Measurements from ENCODE around the gene CLSTN3. TPM values are rescaled to one million over a fixed set of nuclear protein-coding genes. Genes with fewer than 3 reads are reported as not detected.

The CLSTN3 gene
- total and polyA plus RNA-seq, 12 donors = 3.7 to 16.8 (median 6.0) TPM

- H3K27ac ChIP-seq = no peak overlapping the region
- no peak overlapping the region for H3K4me3 ChIP-seq
- H3K9me3 ChIP-seq = no peaks in the 10 kb centered on the region
- intact Hi-C loops (cut with DNase I) = loop anchor here in 2 of 10 donors (10.0 kb wide), 2 partner anchors 163 to 173 kb away; partner anchors contain the start of genes C12orf57 (in 1 of the 2), PTPN6 (in 1 of the 2) and RNU7-1 (in 1 of the 2)
- 86% methylated on average over 3 of the region's 3 CpGs for WGBS, 2 donors
- ATAC-seq (no peak), DNase-seq (no peak)
- peaks cover 0 to 40% (median 0%) of the 10 kb centered on the region in 9 donors for H3K36me3 ChIP-seq
- no peaks in the 10 kb centered on the region for H3K27me3 ChIP-seq
- TF ChIP-seq CTCF (IDR thresholded peaks at IDR 0.05) = no peak
- peaks cover 0 to 16% (median 9%) of the 10 kb centered on the region in 9 donors for H3K4me1 ChIP-seq
Measured at GRCh38 chr12:7117670-7118069, 12.5 kb upstream of the CLSTN3 start.

- no peaks in the 10 kb centered on the region for H3K9me3 ChIP-seq
- intact Hi-C loops (cut with DNase I) = loop anchor here in 2 of 10 donors (10.0 kb wide), 2 partner anchors 164 to 174 kb away; partner anchors contain the start of genes C12orf57 (in 1 of the 2), PTPN6 (in 1 of the 2) and RNU7-1 (in 1 of the 2)
- no peaks in the 10 kb centered on the region for H3K27me3 ChIP-seq
- H3K4me1 ChIP-seq = peaks cover 0 to 18% (median 12%) of the 10 kb centered on the region in 9 donors
- DNase-seq = no peak
- no peak for ATAC-seq
- H3K27ac ChIP-seq = no peak overlapping the region
- H3K36me3 ChIP-seq = peaks cover 0 to 40% (median 0%) of the 10 kb centered on the region in 9 donors
- TF ChIP-seq CTCF (IDR thresholded peaks at IDR 0.05) = no peak
- H3K4me3 ChIP-seq = no peak overlapping the region
- WGBS, 2 donors = 71 to 89% methylated on average over 3 of the region's 3 CpGs
Measured at GRCh38 chr12:7118881-7119280, 11.3 kb upstream of the CLSTN3 start.

DNA sequence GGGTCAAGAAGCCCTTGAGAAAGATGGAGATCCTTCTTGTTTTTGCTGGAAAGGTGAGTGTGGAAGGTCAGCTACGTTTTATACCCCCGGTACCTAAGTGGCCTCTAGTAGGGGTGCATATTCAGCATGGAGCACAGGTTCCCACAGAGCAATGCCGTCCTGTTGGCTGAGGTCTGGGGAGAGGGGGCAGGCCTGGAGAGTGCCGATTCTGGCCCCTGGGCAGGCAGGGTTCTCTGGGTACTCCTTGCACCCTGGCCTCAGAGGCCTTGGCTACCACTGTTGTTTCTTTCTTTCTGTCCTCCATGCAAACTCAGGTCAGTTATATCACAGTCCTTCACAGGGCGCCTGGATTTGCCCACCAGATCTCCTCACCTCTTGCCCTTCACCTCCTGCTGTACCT, 10.0 kb upstream of the CLSTN3 start:
- Histone ChIP-seq H3K27ac (no peak overlapping the region), H3K36me3 (peaks cover 0 to 29% (median 0%) of the 10 kb centered on the region in 9 donors), H3K9me3 (no peaks in the 10 kb centered on the region), H3K4me3 (no peak overlapping the region), H3K27me3 (no peaks in the 10 kb centered on the region), H3K4me1 (peaks cover 0 to 19% (median 15%) of the 10 kb centered on the region in 9 donors)
- WGBS, 2 donors = 93% methylated on average over 5 of the region's 5 CpGs
- ATAC-seq = no peak
- no peak for DNase-seq
- intact Hi-C loops (cut with DNase I) = no loop called here
- no peak for TF ChIP-seq CTCF (IDR thresholded peaks at IDR 0.05)

DNA sequence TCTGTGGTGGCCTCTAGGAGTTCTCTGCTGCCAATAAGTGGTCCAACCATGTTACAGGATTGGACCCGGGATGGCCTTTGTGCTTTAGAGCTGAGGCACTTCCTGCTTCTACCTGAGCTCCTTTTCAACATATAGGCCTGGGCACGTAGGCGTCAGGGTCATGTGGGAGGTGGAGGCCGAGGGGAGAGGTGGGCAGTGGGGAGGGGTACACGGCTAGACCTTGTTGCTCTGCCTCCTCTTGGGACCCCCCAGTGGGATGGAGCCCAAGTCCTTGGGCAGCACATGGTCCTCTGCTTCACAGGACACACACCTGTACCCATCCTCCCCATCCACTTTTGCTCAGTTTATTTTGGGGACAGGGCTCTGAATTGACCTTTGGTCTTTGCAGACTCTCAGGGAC, 8.8 kb upstream of the CLSTN3 start:
- intact Hi-C loops (cut with DNase I) = no loop called here
- TF ChIP-seq CTCF (IDR thresholded peaks at IDR 0.05) = no peak
- Histone ChIP-seq H3K36me3 (peaks cover 0 to 18% (median 0%) of the 10 kb centered on the region in 9 donors), H3K27me3 (no peaks in the 10 kb centered on the region), H3K4me3 (no peak overlapping the region), H3K9me3 (no peaks in the 10 kb centered on the region), H3K27ac (peak overlapping the region in 1 of 10 donors; percentile 38), H3K4me1 (peaks cover 0 to 19% (median 15%) of the 10 kb centered on the region in 9 donors)
- ATAC-seq (no peak), DNase-seq (no peak)
- 85 to 87% methylated on average over 5 of the region's 5 CpGs for WGBS, 2 donors

All from heart right ventricle (tissue), 16 donors.